GM18511 (cell line): Measurements from ENCODE around the gene TRIL.

Source experiments
- ATAC-seq: cut with Tn5 transposase; IDR thresholded peaks from one replicate; pipeline ENCODE4 v1.9.1; 2021; ENCODE audit warnings: mild to moderate bottlenecking, moderate library complexity; ENCODE audit not compliant: unreplicated experiment

The TRIL gene

GRCh38 chr7:28984217-28984616, 26.1 kb upstream of the TRIL start:
- ATAC-seq, result no peak

- no peak for ATAC-seq
These were observed 25.5 kb upstream of the TRIL start for GRCh38 chr7:28983396-28984190.

- ATAC-seq, result no peak
These were observed 23.0 kb upstream of the TRIL start for GRCh38 chr7:28981161-28981465.

- ATAC-seq, result no peak
These were observed 22.5 kb upstream of the TRIL start for GRCh38 chr7:28980451-28981160.

- ATAC-seq, result no peak
These were observed 21.6 kb upstream of the TRIL start for GRCh38 chr7:28979776-28980175.

GRCh38 chr7:28977881-28978280, 19.8 kb upstream of the TRIL start:
- ATAC-seq, result no peak

- no peak for ATAC-seq
These were observed 17.9 kb upstream of the TRIL start for GRCh38 chr7:28976022-28976421.

GRCh38 chr7:28973591-28973990, 15.5 kb upstream of the TRIL start:
- no peak for ATAC-seq

- ATAC-seq, result no peak
These were observed 5.9 kb upstream of the TRIL start for GRCh38 chr7:28964056-28964455.

- ATAC-seq, result no peak
These were observed 3.8 kb upstream of the TRIL start for GRCh38 chr7:28961972-28962371.

GRCh38 chr7:28960071-28960840, 2.1 kb upstream of the TRIL start:
- no peak for ATAC-seq

GRCh38 chr7:28958980-28959347, 834 bp upstream of the TRIL start:
- no peak for ATAC-seq

- ATAC-seq, result no peak
These were observed 337 bp downstream of the TRIL start for GRCh38 chr7:28957751-28958234.

- no peak for ATAC-seq
These were observed 923 bp downstream of the TRIL start for GRCh38 chr7:28957064-28957750.

- ATAC-seq, result no peak
These were observed 1.5 kb downstream of the TRIL start for GRCh38 chr7:28956608-28957063.

- ATAC-seq, result no peak
These were observed 2.2 kb downstream of the TRIL start for GRCh38 chr7:28955718-28956607.

- no peak for ATAC-seq
These were observed 2.8 kb downstream of the TRIL start for GRCh38 chr7:28955356-28955717.

GRCh38 chr7:28954946-28955345, 3.2 kb downstream of the TRIL start:
- no peak for ATAC-seq

GRCh38 chr7:28954471-28954870, 3.7 kb downstream of the TRIL start:
- ATAC-seq, result no peak

GRCh38 chr7:28953633-28954032, 4.5 kb downstream of the TRIL start:
- no peak for ATAC-seq
